CD4-positive, alpha-beta T cell (primary cell): Measurements from ENCODE around the gene NAIF1. TPM values are rescaled to one million over a fixed set of nuclear protein-coding genes. Genes with fewer than 3 reads are reported as not detected.

ENCODE experiments used
- ATAC-seq: fragments of 200-7000 bp; cut with Tn5 transposase; one replicate; pipeline ENCODE4 v1.10.0; 2022; ENCODE audit warnings: mild to moderate bottlenecking; ENCODE audit not compliant: poor library complexity
- CTCF ChIA-PET: fragments of 350-600 bp; sonication (Branson Sonifier 250); formaldehyde crosslinking; loops from one replicate; lab custom pipeline; 2021; ENCODE audit warnings: antibody characterized with exemption, inconsistent platforms; lab: Charles Lee
- POLR2A ChIA-PET: fragments of 350-600 bp; sonication (Branson Sonifier 250); formaldehyde crosslinking; loops from one replicate; lab custom pipeline; 2021; ENCODE audit warnings: antibody characterized with exemption, inconsistent platforms; lab: Charles Lee
- DNase-seq, 14 experiments: peaks; one replicate each; pipeline ENCODE4 v3.0.0-alpha.2; 2013 to 2020; ENCODE audit warnings: mixed read lengths in 2 of 14
- H3K27ac ChIP-seq, 2 donors: one replicate each; pipeline versions ENCODE4 v1.5.1 to v1.7.0; 2013; ENCODE audit warnings: low read length in 2 of 2, low read depth in 1 of 2, mild to moderate bottlenecking in 1 of 2
- H3K27me3 ChIP-seq, 2 experiments: 1 replicate in 1 of 2; 2 replicates in 1 of 2; pipeline versions ENCODE4 v1.6.1 to v1.7.0; 2013; ENCODE audit warnings: low read length in 2 of 2, control low read depth in 1 of 2, mild to moderate bottlenecking in 1 of 2, moderate library complexity in 1 of 2; ENCODE audit not compliant: insufficient read depth in 2 of 2, control insufficient read depth in 1 of 2
- H3K36me3 ChIP-seq: one replicate; pipeline ENCODE4 v1.6.1; 2013; ENCODE audit warnings: low read length, control low read depth; ENCODE audit not compliant: insufficient read depth
- H3K4me1 ChIP-seq: one replicate; pipeline ENCODE4 v1.6.1; 2013; ENCODE audit warnings: low read length, control low read depth; ENCODE audit not compliant: insufficient read depth
- H3K4me3 ChIP-seq: one replicate; pipeline ENCODE4 v1.5.1; 2013; ENCODE audit warnings: mild to moderate bottlenecking, low read length, moderate library complexity
- H3K9me3 ChIP-seq, 2 experiments: 1 replicate in 1 of 2; 2 replicates in 1 of 2; pipeline versions ENCODE4 v1.6.1 to v1.7.0; 2013; ENCODE audit warnings: low read length in 2 of 2, mild to moderate bottlenecking in 2 of 2, control low read depth in 1 of 2, moderate library complexity in 1 of 2; ENCODE audit not compliant: control insufficient read depth in 1 of 2, insufficient read depth in 1 of 2
- H3K27ac Mint-ChIP-seq: one replicate; pipeline ENCODE4 v1.8.0; 2020; ENCODE audit warnings: mixed read lengths
- H3K27me3 Mint-ChIP-seq: one replicate; pipeline ENCODE4 v1.8.0; 2021; ENCODE audit warnings: mixed read lengths
- H3K36me3 Mint-ChIP-seq: one replicate; pipeline ENCODE4 v1.8.0; 2021; ENCODE audit warnings: low read depth, mixed read lengths
- H3K4me1 Mint-ChIP-seq: one replicate; pipeline ENCODE4 v1.8.0; 2021; ENCODE audit warnings: low read depth, mixed read lengths
- H3K4me3 Mint-ChIP-seq: one replicate; pipeline ENCODE4 v1.8.0; 2020; ENCODE audit warnings: mild to moderate bottlenecking, mixed read lengths
- H3K9me3 Mint-ChIP-seq: one replicate; pipeline ENCODE4 v1.8.0; 2020; ENCODE audit warnings: mixed read lengths
- intact Hi-C, 2 experiments: fragments of 100-400 bp; cut with DNase I in 1 of 2; cut with micrococcal nuclease in 1 of 2; formaldehyde crosslinking; loops; one replicate each; pipeline versions ENCODE4 v1.15.1 to v1.9.0; 2023 to 2025; cut with DNase I, micrococcal nuclease
- total RNA-seq, 174 experiments: library from RNA in 2 of 174; stranded (reverse) in 2 of 174; gene quantifications; one replicate each; pipeline ENCODE4 v1.2.3 and lab custom pipeline; 2021 to 2026
- TF ChIP-seq, protein P1 (sequence below): fragments of 200-600 bp; IDR thresholded peaks from one replicate; pipeline ENCODE4 v1.8.0; 2022; ENCODE audit warnings: antibody characterized with exemption, mild to moderate bottlenecking

NAIF1 gene
- total RNA-seq, 2 experiments from 2014 or later = 11.5 to 16.8 TPM

DNA sequence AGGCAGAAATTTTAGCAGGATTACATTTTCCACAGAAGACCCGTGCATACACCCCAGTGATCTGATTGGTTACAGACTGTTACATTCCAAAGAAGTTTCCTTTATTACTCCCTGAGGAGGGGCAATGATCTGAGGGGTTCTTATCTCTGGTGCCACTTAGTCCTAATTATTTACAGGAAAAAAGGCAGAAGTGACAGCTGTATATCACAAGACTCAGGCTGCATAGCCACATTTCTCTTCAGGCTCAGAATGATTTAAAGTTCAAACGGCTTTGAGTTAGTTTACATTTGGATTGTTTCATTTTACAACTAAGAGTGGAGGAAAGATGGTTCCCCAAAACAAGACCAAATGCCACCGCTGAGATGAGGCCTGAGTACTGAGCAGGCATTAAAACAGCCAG lies 17.3 kb downstream of the NAIF1 start:
- TF ChIP-seq, protein P1, sequence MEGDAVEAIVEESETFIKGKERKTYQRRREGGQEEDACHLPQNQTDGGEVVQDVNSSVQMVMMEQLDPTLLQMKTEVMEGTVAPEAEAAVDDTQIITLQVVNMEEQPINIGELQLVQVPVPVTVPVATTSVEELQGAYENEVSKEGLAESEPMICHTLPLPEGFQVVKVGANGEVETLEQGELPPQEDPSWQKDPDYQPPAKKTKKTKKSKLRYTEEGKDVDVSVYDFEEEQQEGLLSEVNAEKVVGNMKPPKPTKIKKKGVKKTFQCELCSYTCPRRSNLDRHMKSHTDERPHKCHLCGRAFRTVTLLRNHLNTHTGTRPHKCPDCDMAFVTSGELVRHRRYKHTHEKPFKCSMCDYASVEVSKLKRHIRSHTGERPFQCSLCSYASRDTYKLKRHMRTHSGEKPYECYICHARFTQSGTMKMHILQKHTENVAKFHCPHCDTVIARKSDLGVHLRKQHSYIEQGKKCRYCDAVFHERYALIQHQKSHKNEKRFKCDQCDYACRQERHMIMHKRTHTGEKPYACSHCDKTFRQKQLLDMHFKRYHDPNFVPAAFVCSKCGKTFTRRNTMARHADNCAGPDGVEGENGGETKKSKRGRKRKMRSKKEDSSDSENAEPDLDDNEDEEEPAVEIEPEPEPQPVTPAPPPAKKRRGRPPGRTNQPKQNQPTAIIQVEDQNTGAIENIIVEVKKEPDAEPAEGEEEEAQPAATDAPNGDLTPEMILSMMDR = no peak
- Mint-ChIP-seq H3K4me3 (no peak overlapping the region), H3K27me3 (no peaks in the 10 kb centered on the region), H3K27ac (no peak overlapping the region), H3K36me3 (no peaks in the 10 kb centered on the region), H3K9me3 (no peaks in the 10 kb centered on the region), H3K4me1 (peaks cover 4% of the 10 kb centered on the region)
- DNase-seq = no peak
- Histone ChIP-seq H3K27me3 (no peaks in the 10 kb centered on the region), H3K4me3 (no peak overlapping the region), H3K4me1 (no peaks in the 10 kb centered on the region), H3K36me3 (no peaks in the 10 kb centered on the region), H3K9me3 (no peaks in the 10 kb centered on the region), H3K27ac (no peak overlapping the region)
- intact Hi-C loops = loop anchor here in 1 of 2 experiments (10.0 kb wide), 1 partner anchor 55 kb away; no protein-coding TSS in a partner anchor
- ATAC-seq = no peak
- POLR2A ChIA-PET = interaction anchor here (1.9 kb wide), 1 partner anchor 18 kb away, joined by 8 read pairs; the partner anchor contains the start of genes NAIF1 and SLC25A25
- CTCF ChIA-PET = interaction anchor here (1.1 kb wide), 1 partner anchor 107 kb away, joined by 3 read pairs; no protein-coding TSS in a partner anchor

DNA sequence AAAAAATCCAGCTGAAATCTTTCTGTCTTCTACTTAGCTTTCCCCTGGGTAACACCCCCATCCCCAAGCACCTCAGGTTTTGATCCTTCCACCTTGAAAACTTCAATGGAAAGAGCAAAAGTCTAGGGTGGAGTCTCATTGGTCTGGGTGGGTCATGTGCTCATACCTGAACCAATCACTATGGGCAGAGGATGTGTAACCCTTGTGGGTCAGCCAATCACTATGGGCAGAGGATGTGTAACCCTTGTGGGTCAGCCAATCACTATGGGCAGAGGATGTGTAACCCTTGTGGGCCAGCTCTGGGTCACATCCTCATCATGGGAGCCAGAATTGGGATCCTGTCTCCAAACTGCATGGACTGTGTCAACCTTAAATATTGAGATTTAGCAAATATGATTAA lies 18.5 kb downstream of the NAIF1 start:
- Histone ChIP-seq H3K9me3 (no peaks in the 10 kb centered on the region), H3K27me3 (no peaks in the 10 kb centered on the region), H3K27ac (no peak overlapping the region), H3K4me3 (no peak overlapping the region), H3K36me3 (no peaks in the 10 kb centered on the region), H3K4me1 (no peaks in the 10 kb centered on the region)
- Mint-ChIP-seq H3K27me3 (no peaks in the 10 kb centered on the region), H3K4me3 (no peak overlapping the region), H3K27ac (no peak overlapping the region), H3K9me3 (no peaks in the 10 kb centered on the region), H3K36me3 (no peaks in the 10 kb centered on the region), H3K4me1 (peaks cover 4% of the 10 kb centered on the region)
- no peak for DNase-seq
- intact Hi-C loops = no loop called here
- TF ChIP-seq, protein P1 = no peak
- ChIA-PET POLR2A (interaction anchor here (0.6 to 1.9 kb wide), 2 partner anchors 19 to 78 kb away, joined by 3 to 8 read pairs; partner anchors contain the start of genes NAIF1 and SLC25A25), CTCF (interaction anchor here (0.6 to 1.0 kb wide), 3 partner anchors 47 to 1742 kb away, joined by 3 to 5 read pairs (median 3); no protein-coding TSS in a partner anchor)
- ATAC-seq = peak; percentile 51

DNA sequence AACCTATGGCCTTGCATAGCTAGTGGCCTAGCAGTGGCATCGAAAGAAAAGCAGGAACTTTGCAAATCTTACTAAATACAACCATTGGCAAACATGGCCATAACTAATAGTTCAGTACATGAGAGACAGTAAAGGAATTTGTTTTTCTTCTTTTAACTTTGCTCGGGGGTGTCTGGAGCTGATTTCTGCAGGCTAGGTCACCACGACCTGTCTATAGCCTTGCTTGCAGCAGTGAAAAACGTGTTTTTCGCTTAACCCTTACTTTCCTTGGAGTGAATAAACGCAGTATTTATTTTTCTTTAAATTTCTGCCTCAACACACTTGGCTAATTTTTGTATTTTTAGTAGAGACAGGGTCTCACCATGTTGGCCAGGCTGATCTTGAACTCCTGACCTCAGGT lies 19.9 kb downstream of the NAIF1 start:
- DNase-seq = no peak
- TF ChIP-seq, protein P1 = no peak
- no peaks in the 10 kb centered on the region for H3K27me3 ChIP-seq
- no peaks in the 10 kb centered on the region for H3K27me3 Mint-ChIP-seq
- H3K4me3 ChIP-seq = no peak overlapping the region
- H3K9me3 ChIP-seq = no peaks in the 10 kb centered on the region
- no peaks in the 10 kb centered on the region for H3K36me3 Mint-ChIP-seq
- H3K4me3 Mint-ChIP-seq = no peak overlapping the region
- intact Hi-C loops = no loop called here
- ChIA-PET POLR2A (interaction anchor here (0.9 kb wide), 1 partner anchor 69 kb away, joined by 3 read pairs; no protein-coding TSS in a partner anchor), CTCF (interaction anchor here (0.9 to 1.4 kb wide), 2 partner anchors 12 to 105 kb away, joined by 3 read pairs; no protein-coding TSS in a partner anchor)
- no peak for ATAC-seq
- H3K27ac ChIP-seq = no peak overlapping the region
- no peak overlapping the region for H3K27ac Mint-ChIP-seq
- H3K4me1 ChIP-seq = no peaks in the 10 kb centered on the region
- H3K36me3 ChIP-seq = no peaks in the 10 kb centered on the region
- peaks cover 4% of the 10 kb centered on the region for H3K4me1 Mint-ChIP-seq
- no peaks in the 10 kb centered on the region for H3K9me3 Mint-ChIP-seq
